Cardiac fibroblast (primary cell): Measurements from ENCODE around the gene CYB5R2.

ENCODE experiments used
- DNase-seq, 2 donors: peaks; one replicate each; pipeline versions ENCODE4 v3.0.0 to v3.0.0-alpha.2; 2010; ENCODE audit warnings: low read depth in 2 of 2
- H3K4me3 ChIP-seq, 2 donors: replicated peaks in 1 of 2; 1 replicate in 1 of 2; 2 replicates in 1 of 2; pipeline ENCODE4 v1.5.1; 2011; ENCODE audit warnings: low read depth in 2 of 2, low read length in 2 of 2, mild to moderate bottlenecking in 2 of 2, moderate library complexity in 1 of 2
- TF ChIP-seq, protein P1 (sequence below): IDR thresholded peaks from one replicate; pipeline ENCODE4 v1.5.1; 2011; ENCODE audit warnings: low read depth, mild to moderate bottlenecking, low read length, inconsistent platforms

Gene CYB5R2

DNA sequence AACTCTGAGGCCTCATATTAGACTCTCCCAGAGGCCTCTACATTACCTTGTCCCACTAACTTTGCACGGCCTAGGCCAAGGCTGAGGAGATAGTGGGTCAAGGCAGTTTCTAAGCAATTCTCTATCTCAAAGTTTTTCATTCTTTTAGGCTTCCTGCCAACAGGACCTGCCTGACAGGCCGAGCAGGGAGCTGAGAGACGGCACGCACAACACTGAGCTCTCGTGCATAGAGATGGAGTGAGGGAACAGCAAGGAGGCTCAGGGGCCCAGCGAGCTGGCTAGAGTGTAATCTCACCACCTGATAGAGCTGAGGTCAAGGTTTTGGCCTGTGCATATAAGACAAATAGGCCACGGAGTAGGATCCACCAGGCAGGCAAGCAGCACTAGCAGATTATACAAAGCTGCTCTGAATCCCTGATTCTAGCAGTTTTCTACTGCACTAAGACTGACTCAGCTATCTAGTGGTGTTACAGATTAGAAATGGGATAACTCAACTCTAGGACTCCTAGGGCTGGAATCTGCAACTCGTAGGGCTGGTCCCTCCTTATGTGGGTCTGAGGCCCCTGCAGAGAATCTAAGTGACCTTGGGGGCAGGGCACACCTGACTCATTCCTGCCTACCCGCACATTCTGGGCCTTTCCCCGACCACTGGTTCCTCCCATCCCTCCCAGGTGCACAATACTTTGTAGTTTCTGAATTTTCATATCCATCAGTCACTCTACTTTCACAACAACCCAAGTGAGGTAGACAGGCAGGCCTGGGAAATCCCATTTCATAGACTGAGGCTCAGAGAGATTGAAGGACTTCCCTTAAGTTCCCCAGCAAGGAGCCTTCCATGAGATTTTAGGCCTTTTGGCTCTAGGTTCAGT lies 1.7 kb downstream of the CYB5R2 start:
- TF ChIP-seq, protein P1, sequence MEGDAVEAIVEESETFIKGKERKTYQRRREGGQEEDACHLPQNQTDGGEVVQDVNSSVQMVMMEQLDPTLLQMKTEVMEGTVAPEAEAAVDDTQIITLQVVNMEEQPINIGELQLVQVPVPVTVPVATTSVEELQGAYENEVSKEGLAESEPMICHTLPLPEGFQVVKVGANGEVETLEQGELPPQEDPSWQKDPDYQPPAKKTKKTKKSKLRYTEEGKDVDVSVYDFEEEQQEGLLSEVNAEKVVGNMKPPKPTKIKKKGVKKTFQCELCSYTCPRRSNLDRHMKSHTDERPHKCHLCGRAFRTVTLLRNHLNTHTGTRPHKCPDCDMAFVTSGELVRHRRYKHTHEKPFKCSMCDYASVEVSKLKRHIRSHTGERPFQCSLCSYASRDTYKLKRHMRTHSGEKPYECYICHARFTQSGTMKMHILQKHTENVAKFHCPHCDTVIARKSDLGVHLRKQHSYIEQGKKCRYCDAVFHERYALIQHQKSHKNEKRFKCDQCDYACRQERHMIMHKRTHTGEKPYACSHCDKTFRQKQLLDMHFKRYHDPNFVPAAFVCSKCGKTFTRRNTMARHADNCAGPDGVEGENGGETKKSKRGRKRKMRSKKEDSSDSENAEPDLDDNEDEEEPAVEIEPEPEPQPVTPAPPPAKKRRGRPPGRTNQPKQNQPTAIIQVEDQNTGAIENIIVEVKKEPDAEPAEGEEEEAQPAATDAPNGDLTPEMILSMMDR, result no peak
- no peak for DNase-seq
- no peak overlapping the region for H3K4me3 ChIP-seq

DNA sequence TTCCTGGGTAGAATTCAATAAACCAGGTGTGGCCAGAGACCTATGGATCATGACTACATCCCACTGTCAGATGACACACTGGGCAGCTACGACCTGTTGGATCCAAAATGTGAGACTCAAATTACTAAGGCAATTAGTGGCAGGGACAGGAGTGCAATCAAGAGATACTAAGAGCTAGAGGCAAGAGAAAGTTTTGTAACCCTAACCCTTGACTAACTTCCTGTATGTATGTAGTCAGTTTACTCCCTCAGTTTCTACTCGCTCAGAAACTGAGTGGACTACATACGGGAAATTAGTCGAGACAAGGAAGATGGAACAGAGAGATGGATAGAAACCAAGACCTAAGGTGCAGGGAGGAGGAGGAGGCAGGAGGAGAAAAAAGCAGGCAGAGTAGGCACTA lies 2.7 kb downstream of the CYB5R2 start:
- TF ChIP-seq, protein P1, result no peak

DNA sequence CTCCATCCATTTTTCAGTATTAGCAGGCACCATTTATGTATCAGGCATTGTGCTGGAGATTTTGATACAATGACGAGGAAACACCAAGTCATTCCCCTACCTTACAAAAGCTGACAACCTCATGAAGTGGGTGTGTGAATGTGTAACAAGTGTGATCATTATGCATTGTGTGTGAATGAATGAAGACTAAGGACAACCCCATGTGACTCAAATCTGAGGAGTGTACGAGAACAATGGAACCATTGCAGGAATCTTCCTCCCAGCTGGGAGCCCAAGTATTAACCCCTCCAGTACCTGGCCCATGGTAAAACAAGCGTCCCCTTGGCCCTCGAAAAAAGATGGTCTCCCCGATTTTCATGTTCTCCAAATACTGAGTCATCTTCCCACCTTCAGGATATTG lies 4.4 kb downstream of the CYB5R2 start:
- DNase-seq, result peak in 1 of 2 donors; percentile 82
- H3K4me3 ChIP-seq, result no peak overlapping the region
- TF ChIP-seq, protein P1, result no peak

More for the DNA sequence above, 2.7 kb downstream of the CYB5R2 start:
- no peak overlapping the region for H3K4me3 ChIP-seq
- DNase-seq, result no peak

DNA sequence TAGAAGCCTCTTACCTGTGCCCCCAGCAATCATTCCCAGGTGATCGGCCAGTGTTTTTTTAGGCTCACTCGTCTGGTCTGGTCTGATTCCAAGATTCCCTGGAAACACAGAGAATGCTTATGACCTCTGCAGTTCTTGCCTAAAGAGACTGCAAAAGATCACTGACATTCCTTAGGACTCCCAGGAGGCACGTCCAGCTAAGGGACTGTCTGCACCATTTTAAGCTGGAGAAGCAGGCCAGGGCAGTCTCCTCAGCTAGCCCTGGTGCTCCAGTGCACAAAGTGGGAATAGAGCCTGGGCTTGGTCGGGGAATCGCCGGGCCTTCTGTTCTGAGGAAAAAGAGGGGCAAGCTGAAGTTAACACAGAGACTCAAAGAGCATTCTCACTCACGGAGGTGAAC lies 4.8 kb downstream of the CYB5R2 start:
- no peak overlapping the region for H3K4me3 ChIP-seq
- no peak for DNase-seq
- TF ChIP-seq, protein P1, result no peak

DNA sequence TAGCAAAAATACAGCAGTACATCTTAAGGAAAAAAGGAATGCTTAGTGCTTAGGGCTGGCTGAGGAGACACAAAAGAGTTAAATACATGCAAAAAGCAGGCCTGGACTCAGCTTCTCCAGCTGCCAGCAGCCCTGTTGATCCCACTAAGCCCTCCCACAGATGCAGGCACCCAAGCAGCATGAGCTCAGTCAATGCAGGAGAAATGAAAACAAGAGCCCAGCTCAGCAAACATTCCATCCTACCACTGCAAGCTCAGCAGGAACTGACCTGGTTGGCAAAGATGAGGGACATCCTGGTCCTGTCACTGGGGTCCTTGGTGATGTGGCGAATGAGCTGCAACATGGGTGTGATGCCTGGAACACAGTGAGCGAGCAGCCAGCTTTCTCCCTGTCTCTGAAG lies 5.8 kb downstream of the CYB5R2 start:
- peak in 1 of 2 donors; percentile 22 for DNase-seq
- H3K4me3 ChIP-seq, result no peak overlapping the region
- TF ChIP-seq, protein P1, result no peak

DNA sequence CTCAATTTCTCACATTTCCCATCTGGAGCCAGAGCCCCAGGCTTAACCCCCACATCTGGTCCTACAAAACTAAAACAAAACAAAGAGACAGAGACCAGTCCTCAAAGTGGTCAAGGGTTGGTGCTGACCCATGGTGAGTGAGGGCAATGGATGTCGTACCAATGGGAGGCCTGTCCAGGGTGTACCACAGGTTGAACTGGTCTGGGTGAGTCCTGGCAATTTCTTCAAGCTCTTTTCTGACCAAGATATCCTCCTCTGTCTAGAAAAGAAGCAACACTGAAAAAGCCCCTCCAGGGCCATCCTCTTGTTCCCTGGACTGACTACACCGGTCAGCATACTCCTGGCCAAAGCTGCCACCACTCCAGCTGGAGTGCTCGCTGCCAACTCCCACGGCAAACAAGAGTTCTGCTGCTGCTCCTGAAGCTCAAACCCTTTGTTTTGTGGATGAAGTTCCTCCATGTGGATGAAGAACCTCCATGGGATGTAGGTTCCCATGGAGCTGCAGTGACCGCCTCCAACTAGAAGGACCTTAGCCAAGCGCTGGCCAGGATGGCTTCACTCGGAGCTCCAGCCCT lies 6.9 kb downstream of the CYB5R2 start:
- DNase-seq, result no peak
- TF ChIP-seq, protein P1, result no peak
- H3K4me3 ChIP-seq, result no peak overlapping the region
